GM19023 (cell line): ENCODE data around the gene PCDHGA2.
"Not testable (repeated sequence)": the region's sequence is repeated elsewhere in the genome, so short reads cannot be mapped to it uniquely, and the experiment has no call there.

Experiments
- ATAC-seq: cut with Tn5 transposase; IDR thresholded peaks from one replicate; pipeline ENCODE4 v1.9.1; 2021; ENCODE audit warnings: mild to moderate bottlenecking, moderate library complexity; ENCODE audit not compliant: unreplicated experiment

Gene PCDHGA2

DNA sequence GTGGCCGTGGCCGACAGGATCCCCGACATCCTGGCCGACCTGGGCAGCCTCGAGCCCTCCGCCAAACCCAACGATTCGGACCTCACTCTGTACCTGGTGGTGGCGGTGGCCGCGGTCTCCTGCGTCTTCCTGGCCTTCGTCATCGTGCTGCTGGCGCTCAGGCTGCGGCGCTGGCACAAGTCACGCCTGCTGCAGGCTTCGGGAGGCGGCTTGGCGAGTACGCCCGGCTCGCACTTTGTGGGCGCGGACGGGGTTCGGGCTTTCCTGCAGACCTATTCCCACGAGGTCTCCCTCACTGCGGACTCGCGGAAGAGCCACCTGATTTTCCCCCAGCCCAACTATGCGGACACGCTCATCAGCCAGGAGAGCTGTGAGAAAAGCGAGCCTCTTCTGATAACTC, 7.5 kb downstream of the PCDHGA2 start:
- not testable (repeated sequence) for ATAC-seq

DNA sequence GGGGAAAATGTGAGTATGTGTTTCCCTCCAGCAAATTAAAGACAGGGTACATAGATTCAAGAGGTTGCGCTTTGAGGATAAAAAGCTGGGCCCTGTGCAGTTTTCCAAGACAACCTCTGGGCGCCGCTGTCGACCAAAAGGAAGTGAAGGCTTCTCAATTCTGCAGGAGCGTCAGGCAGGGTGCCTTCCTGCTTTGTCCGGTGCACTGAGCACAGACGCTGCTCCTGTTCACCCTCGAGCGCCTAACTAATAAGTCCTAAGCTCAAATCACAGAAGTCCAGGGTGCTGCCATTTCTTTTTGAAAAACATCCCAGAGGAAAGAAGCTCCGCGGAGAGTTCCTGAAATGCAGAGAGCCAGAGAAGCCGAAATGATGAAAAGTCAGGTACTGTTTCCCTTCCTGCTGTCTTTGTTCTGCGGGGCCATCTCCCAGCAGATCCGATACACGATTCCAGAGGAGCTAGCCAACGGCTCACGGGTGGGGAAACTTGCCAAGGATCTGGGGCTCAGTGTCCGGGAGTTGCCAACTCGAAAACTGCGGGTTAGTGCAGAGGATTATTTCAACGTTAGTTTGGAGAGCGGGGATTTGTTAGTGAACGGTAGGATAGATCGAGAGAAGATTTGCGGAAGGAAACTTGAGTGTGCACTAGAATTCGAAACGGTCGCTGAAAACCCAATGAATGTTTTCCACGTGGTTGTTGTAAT, 11.5 kb downstream of the PCDHGA2 start, which contains the start of gene PCDHGB1:
PCDHGB1 (plus strand) TSS at position 183 of the 703 bp plus-strand sequence; CDS start at position 345, 162 bp downstream.
- ATAC-seq = no peak

DNA sequence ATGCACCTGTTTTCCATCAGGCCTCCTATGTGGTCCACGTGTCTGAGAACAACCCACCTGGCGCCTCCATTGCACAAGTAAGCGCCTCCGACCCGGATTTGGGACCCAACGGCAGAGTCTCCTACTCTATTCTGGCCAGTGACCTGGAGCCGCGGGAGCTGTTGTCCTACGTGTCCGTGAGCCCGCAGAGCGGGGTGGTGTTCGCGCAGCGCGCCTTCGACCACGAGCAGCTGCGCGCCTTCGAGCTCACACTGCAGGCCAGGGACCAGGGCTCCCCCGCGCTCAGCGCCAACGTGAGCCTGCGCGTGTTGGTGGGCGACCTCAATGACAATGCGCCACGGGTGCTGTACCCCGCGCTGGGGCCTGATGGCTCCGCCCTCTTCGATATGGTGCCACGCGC, 13.0 kb downstream of the PCDHGA2 start:
- no peak for ATAC-seq

DNA sequence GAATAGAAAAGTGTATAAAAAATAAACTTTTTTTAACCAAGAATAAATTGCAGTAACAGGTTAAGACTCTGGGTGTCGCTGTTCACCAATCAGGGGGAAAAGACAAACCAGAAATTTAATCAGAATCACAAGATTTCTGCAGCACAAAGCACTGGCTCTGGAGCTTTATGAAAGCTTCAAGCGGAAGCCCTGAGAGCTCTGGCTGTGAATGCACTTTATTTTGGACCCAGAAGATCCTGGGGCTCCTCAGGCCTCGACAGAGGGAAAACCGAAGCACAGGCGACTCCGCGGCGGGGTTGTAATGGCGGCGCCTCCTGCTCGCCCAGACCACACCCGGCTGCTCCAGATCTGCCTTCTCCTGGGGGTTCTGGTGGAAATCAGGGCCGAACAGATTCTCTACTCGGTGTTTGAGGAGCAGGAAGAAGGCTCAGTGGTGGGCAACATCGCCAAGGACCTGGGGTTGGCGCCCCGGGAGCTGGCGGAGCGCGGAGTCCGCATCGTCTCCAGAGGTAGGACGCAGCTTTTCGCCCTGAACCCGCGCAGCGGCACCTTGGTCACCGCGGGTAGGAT, 16.4 kb downstream of the PCDHGA2 start, which contains the start of gene PCDHGA4:
PCDHGA4 (plus strand) TSS at position 122 of the 570 bp plus-strand sequence; CDS start at position 209, 87 bp downstream.
- ATAC-seq = no peak

DNA sequence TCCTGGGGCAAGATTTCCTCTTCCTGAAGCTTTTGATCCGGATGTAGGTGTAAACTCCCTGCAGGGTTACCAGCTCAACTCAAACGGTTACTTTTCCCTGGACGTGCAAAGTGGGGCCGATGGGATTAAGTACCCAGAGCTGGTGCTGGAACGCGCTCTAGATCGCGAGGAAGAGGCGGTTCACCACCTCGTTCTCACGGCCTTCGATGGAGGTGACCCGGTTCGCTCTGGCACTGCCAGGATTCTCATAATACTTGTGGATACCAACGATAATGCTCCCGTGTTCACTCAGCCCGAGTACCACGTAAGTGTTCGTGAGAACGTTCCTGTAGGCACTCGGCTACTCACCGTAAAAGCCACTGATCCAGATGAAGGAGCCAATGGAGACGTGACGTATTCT, 17.1 kb downstream of the PCDHGA2 start:
- ATAC-seq = no peak

DNA sequence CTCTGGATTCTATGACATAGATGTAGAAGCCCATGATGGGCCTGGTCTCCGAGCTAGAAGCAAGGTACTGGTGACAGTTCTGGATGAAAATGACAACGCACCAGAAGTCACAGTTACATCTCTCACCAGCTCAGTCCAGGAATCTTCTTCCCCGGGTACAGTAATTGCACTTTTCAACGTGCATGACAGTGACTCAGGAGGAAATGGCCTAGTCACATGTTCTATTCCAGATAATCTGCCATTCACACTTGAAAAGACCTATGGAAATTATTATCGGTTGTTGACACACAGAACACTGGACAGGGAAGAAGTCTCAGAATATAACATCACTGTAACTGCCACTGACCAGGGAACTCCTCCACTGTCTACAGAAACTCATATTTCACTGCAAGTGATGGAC, 17.6 kb downstream of the PCDHGA2 start:
- no peak for ATAC-seq

DNA sequence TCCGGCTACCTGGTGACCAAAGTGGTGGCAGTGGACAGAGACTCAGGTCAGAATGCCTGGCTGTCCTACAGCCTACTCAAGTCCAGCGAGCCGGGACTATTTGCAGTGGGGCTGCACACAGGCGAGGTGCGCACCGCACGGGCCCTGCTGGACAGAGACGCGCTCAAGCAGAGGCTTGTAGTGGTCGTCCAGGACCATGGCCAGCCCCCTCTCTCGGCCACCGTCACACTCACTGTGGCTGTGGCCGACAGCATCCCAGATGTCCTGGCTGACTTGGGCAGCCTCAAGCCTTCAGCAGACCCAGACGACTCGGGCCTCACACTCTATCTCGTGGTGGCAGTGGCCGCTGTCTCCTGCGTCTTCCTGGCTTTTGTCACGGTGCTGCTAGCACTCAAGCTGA, 18.4 kb downstream of the PCDHGA2 start:
- ATAC-seq = no peak

DNA sequence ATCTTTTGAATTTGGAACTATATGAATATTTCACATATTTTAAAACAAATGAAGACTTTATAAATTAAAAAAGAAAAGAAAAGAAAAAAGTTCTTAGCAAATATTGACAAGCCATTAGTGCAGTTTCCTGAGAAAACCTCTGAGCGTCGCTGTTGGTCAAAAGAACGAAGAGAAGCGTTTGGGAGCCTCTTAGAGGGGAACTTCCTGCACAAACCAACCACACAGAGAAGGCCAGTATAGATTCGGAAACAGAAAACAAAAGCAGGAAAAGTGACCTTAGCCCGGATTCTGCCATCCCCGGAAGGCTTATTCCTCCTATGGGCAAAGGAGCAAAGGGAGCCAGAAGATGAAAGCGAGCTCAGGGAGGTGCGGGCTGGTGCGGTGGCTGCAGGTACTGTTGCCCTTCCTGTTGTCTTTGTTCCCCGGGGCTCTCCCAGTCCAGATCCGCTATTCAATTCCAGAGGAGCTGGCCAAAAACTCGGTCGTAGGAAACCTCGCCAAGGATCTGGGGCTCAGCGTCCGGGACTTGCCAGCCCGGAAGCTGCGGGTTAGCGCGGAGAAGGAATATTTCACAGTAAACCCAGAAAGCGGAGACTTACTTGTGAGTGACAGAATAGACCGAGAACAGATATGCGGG, 21.3 kb downstream of the PCDHGA2 start, which contains the start of gene PCDHGB2:
PCDHGB2 (plus strand) TSS at position 205 of the 637 bp plus-strand sequence; CDS start at position 347, 142 bp downstream.
- no peak for ATAC-seq

DNA sequence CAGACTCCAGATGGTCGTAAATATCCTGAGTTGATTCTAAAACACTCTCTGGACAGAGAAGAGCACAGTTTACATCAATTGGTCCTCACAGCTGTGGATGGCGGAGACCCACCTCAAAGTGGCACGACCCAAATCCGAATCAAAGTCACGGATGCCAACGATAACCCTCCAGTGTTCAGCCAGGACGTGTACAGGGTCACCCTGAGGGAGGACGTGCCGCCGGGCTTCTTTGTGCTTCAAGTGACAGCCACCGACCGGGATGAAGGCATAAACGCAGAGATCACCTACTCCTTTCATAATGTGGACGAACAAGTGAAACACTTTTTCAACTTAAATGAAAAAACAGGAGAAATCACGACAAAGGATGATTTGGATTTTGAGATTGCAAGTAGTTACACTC, 22.1 kb downstream of the PCDHGA2 start:
- no peak for ATAC-seq

DNA sequence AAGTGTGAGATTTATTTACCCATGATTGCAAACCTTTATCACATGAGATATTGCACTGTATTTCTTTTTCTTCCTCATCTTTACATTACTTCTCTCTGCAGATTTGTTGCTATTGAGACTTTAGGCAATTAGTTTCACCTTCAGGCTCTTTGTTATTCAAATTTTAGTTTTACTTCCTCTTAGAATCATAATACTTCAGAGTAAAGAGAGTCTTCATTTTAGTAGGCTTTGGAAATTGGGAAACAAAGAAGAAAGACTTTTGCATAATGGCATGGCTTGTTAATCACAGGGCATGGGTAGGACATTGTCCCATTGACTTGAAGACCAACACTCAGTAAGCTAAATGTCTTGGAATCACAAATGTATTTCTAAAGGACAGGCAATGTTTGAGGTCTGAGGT, 24.2 kb downstream of the PCDHGA2 start:
- ATAC-seq = no peak

DNA sequence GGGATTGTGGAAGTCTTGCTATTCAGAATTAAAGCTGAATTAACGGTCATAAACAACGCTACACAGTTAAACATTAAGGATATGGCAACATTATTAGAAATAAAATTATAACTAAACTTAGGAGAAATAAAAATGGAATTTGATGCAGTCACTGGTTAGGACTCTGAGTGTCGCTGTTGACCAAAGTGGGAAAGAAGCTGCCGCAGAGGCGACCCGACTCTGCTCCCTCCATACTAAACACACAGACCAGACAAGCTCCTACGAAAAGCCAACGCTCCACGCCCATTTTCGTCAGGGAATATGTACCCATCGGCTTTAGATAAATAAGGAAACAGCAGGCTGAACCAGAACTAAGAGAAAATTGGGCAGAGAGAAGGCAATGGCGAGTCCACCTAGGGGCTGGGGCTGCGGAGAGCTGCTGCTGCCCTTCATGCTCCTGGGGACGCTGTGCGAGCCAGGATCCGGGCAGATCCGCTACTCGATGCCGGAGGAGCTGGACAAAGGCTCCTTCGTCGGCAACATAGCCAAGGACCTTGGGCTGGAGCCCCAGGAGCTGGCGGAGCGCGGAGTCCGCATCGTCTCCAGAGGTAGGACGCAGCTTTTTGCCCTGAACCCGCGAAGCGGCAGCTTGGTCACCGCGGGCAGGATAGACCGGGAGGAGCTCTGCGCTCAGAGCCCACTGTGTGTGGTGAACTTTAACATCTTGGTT, 25.5 kb downstream of the PCDHGA2 start, which contains the start of gene PCDHGA5:
PCDHGA5 (plus strand) TSS at position 211 of the 709 bp plus-strand sequence; CDS start at position 380, 169 bp downstream.
- no peak for ATAC-seq

DNA sequence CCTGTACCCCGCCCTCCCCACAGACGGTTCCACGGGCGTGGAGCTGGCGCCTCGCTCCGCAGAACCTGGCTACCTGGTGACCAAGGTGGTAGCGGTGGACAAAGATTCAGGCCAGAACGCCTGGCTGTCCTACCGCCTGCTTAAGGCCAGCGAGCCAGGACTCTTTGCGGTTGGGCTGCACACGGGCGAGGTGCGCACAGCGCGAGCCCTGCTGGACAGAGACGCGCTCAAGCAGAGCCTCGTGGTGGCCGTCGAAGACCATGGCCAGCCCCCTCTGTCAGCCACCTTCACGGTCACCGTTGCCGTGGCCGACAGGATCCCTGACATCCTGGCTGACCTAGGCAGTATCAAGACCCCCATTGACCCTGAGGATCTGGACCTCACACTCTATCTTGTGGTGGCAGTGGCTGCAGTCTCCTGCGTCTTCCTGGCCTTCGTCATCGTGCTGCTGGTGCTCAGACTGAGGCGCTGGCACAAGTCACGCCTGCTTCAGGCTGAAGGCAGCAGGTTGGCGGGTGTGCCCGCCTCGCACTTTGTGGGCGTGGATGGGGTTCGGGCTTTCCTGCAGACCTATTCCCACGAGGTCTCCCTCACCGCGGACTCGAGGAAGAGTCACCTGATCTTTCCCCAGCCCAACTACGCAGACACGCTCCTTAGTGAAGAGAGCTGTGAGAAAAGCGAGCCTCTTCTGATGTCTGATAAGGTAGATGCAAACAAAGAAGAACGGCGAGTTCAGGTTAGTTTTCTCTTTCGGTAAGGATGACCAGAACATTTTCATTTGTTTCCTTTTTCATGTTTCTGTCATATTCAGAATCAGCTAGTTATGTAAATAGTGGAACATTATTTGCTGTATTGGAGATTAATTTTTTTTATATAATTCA, 27.7 kb downstream of the PCDHGA2 start:
- ATAC-seq = no peak

DNA sequence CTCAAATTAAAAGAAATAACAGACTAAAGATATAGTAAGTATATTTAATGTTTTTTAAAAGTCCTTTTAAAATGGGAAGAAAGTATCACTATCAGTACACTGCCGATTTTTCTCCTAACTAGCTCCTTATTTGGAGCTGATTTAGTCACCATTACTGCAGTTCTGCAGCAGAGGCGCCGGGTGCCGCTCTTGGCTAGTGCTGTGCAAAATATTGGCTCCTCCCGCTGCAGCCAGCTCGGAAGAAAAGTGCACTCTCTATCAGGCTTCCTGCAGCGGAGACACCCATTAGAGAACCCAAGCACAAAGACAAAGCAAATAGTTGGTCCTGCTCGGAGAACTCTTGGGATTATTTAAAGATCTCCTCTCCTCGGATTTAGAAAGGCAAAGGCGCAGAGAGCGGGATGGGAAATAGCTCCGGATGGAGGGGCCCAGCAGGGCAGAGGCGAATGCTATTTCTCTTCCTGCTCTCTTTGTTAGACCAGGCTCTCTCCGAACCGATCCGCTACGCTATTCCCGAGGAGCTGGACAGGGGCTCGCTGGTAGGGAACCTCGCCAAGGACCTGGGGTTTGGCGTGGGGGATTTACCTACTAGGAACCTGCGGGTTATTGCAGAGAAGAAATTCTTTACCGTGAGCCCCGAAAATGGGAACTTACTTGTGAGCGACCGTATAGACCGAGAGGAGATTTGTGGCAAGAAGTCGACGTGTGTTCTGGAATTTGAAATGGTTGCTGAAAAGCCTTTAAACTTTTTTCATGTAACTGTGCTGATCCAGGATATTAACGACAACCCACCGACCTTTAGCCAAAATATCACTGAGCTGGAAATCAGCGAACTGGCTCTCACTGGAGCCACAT, 31.7 kb downstream of the PCDHGA2 start, which contains the start of gene PCDHGB3:
PCDHGB3 (plus strand) TSS at position 249 of the 855 bp plus-strand sequence; CDS start at position 402, 153 bp downstream.
- peak; percentile 96 for ATAC-seq

DNA sequence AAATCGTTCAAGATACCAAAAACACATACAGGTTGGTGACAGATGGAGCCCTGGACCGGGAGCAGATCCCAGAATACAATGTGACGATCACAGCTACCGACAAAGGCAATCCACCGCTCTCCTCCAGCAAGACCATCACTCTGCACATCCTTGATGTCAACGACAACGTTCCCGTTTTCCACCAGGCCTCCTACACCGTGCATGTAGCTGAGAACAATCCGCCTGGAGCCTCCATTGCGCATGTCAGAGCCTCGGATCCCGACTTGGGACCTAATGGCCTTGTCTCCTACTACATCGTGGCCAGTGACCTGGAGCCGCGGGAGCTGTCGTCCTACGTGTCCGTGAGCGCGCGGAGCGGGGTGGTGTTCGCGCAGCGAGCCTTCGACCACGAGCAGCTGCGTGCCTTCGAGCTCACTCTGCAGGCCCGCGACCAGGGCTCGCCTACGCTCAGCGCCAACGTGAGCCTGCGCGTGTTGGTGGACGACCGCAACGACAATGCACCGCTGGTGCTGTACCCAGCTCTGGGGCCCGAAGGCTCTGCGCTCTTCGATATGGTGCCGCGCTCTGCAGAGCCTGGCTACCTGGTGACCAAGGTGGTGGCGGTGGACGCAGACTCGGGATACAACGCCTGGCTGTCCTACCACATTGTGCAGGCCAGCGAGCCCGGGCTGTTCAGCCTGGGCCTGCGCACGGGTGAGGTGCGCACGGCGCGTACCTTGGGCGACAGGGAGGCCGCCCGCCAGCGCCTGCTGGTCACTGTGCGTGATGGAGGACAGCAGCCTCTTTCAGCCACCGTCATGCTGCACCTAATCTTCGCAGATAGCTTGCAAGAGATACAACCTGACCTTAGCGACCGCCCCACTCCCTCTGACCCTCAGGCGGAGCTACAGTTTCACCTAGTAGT, 33.3 kb downstream of the PCDHGA2 start:
- ATAC-seq = no peak

DNA sequence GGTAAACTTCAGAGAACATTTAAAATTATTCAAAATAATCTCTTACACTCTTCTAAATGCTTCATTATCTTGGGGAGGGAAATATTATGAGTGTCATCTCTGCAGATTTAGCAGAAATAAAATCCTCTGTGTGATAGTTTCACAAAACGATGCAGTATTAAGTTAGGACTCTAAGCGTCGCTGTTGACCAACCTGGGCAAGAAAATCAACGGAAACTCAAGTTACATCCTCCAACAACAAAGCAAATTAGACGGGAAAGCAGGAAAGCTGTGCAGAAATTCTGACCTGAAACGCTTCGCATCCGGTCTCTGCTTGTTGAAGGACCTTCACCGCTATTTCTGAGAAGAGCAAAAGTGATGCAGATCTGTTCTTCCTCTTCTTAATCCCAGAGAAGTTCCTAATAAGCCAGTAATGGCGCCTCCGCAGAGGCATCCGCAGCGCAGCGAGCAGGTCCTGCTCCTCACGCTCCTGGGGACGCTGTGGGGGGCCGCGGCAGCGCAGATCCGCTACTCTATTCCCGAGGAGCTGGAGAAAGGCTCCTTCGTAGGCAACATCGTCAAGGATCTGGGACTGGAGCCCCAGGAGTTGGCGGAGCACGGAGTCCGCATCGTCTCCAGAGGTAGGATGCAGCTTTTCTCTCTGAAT, 35.2 kb downstream of the PCDHGA2 start, which contains the start of gene PCDHGA6:
PCDHGA6 (plus strand) TSS at position 219 of the 645 bp plus-strand sequence; CDS start at position 412, 193 bp downstream.
- no peak for ATAC-seq

DNA sequence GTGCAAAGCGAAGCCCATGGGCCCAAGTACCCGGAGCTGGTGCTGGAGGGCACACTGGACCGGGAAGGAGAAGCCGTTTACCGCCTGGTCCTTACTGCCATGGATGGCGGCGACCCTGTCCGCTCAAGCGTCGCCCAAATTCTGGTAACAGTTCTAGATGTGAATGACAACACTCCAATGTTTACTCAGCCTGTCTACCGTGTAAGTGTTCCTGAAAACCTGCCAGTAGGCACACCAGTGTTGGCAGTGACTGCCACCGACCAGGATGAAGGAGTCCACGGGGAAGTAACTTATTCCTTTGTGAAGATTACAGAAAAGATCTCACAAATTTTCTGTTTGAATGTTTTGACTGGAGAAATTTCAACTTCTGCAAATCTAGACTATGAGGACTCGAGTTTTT, 36.1 kb downstream of the PCDHGA2 start:
- ATAC-seq = no peak

DNA sequence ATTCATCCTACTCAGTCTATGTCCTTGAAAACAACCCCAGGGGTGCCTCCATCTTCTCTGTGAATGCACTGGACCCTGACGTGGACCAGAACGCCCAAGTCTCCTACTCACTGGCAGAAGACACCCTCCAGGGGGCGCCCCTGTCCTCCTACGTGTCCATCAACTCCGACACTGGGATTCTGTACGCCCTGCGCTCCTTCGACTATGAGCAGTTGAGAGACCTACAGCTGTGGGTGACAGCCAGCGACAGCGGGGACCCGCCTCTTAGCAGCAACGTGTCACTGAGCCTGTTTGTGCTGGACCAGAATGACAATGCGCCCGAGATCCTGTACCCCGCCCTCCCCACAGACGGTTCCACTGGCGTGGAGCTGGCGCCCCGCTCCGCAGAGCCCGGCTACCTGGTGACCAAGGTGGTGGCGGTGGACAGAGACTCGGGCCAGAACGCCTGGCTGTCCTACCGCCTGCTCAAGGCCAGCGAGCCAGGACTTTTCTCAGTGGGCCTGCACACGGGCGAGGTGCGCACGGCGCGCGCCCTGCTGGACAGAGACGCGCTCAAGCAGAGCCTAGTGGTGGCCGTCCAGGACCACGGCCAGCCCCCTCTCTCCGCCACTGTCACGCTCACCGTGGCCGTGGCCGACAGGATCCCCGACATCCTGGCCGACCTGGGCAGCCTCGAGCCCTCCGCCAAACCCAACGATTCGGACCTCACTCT, 37.0 kb downstream of the PCDHGA2 start:
- ATAC-seq = not testable (repeated sequence)
